Naive thymus-derived CD4-positive, alpha-beta T cell (primary cell): ENCODE results near the gene FALEC. TPM values are rescaled to one million over a fixed set of nuclear protein-coding genes. Genes with fewer than 3 reads are reported as not detected.
"Not testable (repeated sequence)": the region's sequence is repeated elsewhere in the genome, so short reads cannot be mapped to it uniquely, and the experiment has no call there.

Experiments used
- ATAC-seq: fragments of 150-1000 bp; cut with Tn5 transposase; 2 replicates; pipeline ENCODE4 v1.10.0; 2021; ENCODE audit warnings: mild to moderate bottlenecking, moderate library complexity
- CTCF ChIA-PET: fragments of 350-600 bp; sonication (Branson Sonifier 250); formaldehyde crosslinking; loops from one replicate; lab custom pipeline; 2021; ENCODE audit warnings: antibody characterized with exemption; lab: Charles Lee
- POLR2A ChIA-PET: fragments of 350-600 bp; sonication (Branson Sonifier 250); formaldehyde crosslinking; loops from one replicate; lab custom pipeline; 2021; ENCODE audit warnings: antibody characterized with exemption, inconsistent platforms; lab: Charles Lee
- DNase-seq, 9 donors: peaks; one replicate each; pipeline versions ENCODE4 v3.0.0 to v3.0.0-alpha.2; 2020 to 2022; ENCODE audit warnings: mixed read lengths in 1 of 9
- H3K27ac ChIP-seq: one replicate; pipeline ENCODE4 v1.7.0; 2013; ENCODE audit warnings: mild to moderate bottlenecking, low read depth, low read length, moderate library complexity
- H3K27me3 ChIP-seq, 2 donors: one replicate each; pipeline ENCODE4 v1.7.0; 2013; ENCODE audit warnings: low read length in 2 of 2, mild to moderate bottlenecking in 2 of 2, moderate library complexity in 2 of 2; ENCODE audit not compliant: control insufficient read depth in 2 of 2, insufficient read depth in 2 of 2
- H3K36me3 ChIP-seq, 3 experiments: 1 replicate in 2 of 3; 2 replicates in 1 of 3; pipeline ENCODE4 v1.7.0; 2013; ENCODE audit warnings: low read length in 3 of 3, mild to moderate bottlenecking in 3 of 3, moderate library complexity in 1 of 3; ENCODE audit not compliant: insufficient read depth in 3 of 3, control insufficient read depth in 2 of 3
- H3K4me1 ChIP-seq, 2 donors: one replicate each; pipeline ENCODE4 v1.7.0; 2013; ENCODE audit warnings: low read length in 2 of 2, mild to moderate bottlenecking in 2 of 2, moderate library complexity in 1 of 2; ENCODE audit not compliant: control insufficient read depth in 2 of 2, insufficient read depth in 2 of 2
- H3K4me3 ChIP-seq: 2 replicates; pipeline ENCODE4 v1.7.0; 2013; ENCODE audit warnings: mild to moderate bottlenecking, low read length
- H3K9me3 ChIP-seq, 3 experiments: 1 replicate in 2 of 3; 2 replicates in 1 of 3; pipeline ENCODE4 v1.7.0; 2013; ENCODE audit warnings: low read length in 3 of 3; ENCODE audit not compliant: control insufficient read depth in 2 of 3
- H3K27ac Mint-ChIP-seq, 9 donors: one replicate each; pipeline ENCODE4 v1.8.0; 2020 to 2022; ENCODE audit warnings: mixed read lengths in 9 of 9, mild to moderate bottlenecking in 8 of 9, moderate library complexity in 5 of 9, inconsistent platforms in 2 of 9
- H3K27me3 Mint-ChIP-seq, 5 donors: one replicate each; pipeline ENCODE4 v1.8.0; 2021 to 2022; ENCODE audit warnings: mixed read lengths in 5 of 5, mild to moderate bottlenecking in 1 of 5
- H3K36me3 Mint-ChIP-seq, 5 donors: one replicate each; pipeline ENCODE4 v1.8.0; 2020 to 2022; ENCODE audit warnings: mixed read lengths in 5 of 5, mild to moderate bottlenecking in 3 of 5, inconsistent platforms in 1 of 5
- H3K4me1 Mint-ChIP-seq, 7 donors: one replicate each; pipeline ENCODE4 v1.8.0; 2020 to 2022; ENCODE audit warnings: mixed read lengths in 7 of 7, mild to moderate bottlenecking in 3 of 7, inconsistent platforms in 1 of 7
- H3K4me3 Mint-ChIP-seq, 10 donors: one replicate each; pipeline ENCODE4 v1.8.0; 2020 to 2022; ENCODE audit warnings: mild to moderate bottlenecking in 10 of 10, mixed read lengths in 10 of 10, moderate library complexity in 6 of 10, inconsistent platforms in 2 of 10
- H3K9me3 Mint-ChIP-seq, 11 donors: one replicate each; pipeline ENCODE4 v1.8.0; 2020 to 2022; ENCODE audit warnings: mixed read lengths in 11 of 11, mild to moderate bottlenecking in 4 of 11, inconsistent platforms in 1 of 11, moderate library complexity in 1 of 11
- intact Hi-C, 2 donors: fragments of 100-400 bp; cut with micrococcal nuclease; formaldehyde crosslinking; loops; one replicate each; pipeline ENCODE4 v1.15.1; 2023
- microRNA-seq: library from miRNA; unstranded; fragments of <30 nt; microRNA quantifications from one replicate; pipeline ENCODE4 v1.2.0, GENCODE V29; 2022; ENCODE audit warnings: borderline microRNAs expressed
- polyA plus RNA-seq, 2 donors: library from polyadenylated mRNA; unstranded; fragments of 300-500 nt; fragmentation: Illumina TruSeq; gene quantifications; one replicate each; pipeline ENCODE4 v1.2.3, GENCODE V29; 2021
- total RNA-seq, 6 experiments: library from RNA in 5 of 6; stranded (reverse) in 5 of 6; gene quantifications; 1 replicate in 5 of 6; 2 replicates in 1 of 6; pipeline ENCODE4 v1.2.3 and lab custom pipeline; 2021 to 2026

FALEC gene
- total and polyA plus RNA-seq, 7 experiments from 2014 or later, result 0.44 to 2.5 (median 0.76) TPM; not detected in 4

DNA sequence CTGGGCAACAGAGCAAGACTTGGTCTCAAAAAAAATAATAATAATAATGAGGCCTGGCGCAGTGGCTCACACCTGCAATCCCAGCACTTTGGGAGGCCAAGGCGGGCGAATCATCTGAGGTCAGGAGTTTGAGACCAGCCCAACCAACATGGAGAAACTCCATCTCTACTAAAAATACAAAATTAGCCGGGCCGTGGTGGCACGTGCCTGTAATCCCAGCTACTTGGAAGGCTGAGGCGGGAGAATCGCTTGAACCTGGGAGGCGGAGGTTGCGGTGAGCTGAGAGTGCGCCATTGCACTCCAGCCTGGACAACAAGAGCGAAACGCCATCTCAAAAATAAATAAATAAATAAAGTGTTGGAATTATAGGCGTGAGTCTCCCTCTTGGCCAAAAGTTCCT is 66.4 kb downstream of the FALEC start:
- CTCF ChIA-PET, result interaction anchor here (17.1 kb wide), 1 partner anchor 19 kb away, joined by 300 read pairs; no protein-coding TSS in a partner anchor
- not testable (repeated sequence) for ATAC-seq

DNA sequence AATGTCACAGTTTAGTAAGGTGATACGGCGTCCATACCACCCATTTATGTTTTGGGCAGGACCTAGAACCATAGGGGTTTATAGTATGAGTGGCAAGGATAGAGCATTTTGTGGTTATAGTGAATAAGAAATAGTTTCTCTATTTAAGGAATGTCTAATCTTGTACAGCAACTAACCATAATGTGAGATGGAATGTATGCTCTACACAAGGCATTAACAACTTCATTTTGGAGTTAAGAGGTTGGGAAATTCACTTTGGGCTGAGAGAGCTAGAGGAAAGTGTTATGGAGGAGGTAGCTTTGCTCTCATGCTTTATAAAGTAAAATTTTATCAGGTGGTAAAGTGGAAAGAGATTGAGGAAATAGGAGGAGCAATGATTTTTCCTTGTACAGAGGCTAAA is 66.8 kb downstream of the FALEC start:
- H3K36me3 Mint-ChIP-seq, result peaks cover 10 to 29% (median 18%) of the 10 kb centered on the region in 5 donors
- H3K27ac Mint-ChIP-seq, result peak overlapping the region in 3 of 9 donors; percentile 52 to 87 (median 70)

More for the DNA sequence above, 66.4 kb downstream of the FALEC start:
- peak overlapping the region in 1 of 9 donors; percentile 52 for H3K27ac Mint-ChIP-seq
- H3K4me1 ChIP-seq, intact Hi-C loops, H3K27me3 Mint-ChIP-seq, H3K4me3 ChIP-seq, H3K9me3 ChIP-seq, H3K4me3 Mint-ChIP-seq, H3K27ac ChIP-seq, H3K27me3 ChIP-seq, DNase-seq, H3K9me3 Mint-ChIP-seq: not testable (repeated sequence)
- peaks cover 11 to 21% (median 16%) of the 10 kb centered on the region in 3 experiments for H3K36me3 ChIP-seq
- POLR2A ChIA-PET, result interaction anchor here (1.8 to 18.9 kb wide), 2 partner anchors 17 to 47 kb away, joined by 7 to 1237 read pairs; partner anchors contain the start of gene ENSA
- H3K36me3 Mint-ChIP-seq, result peaks cover 14 to 33% (median 22%) of the 10 kb centered on the region in 5 donors
- H3K4me1 Mint-ChIP-seq, result peaks cover 10 to 23% (median 19%) of the 10 kb centered on the region in 7 donors

More for the DNA sequence above, 66.8 kb downstream of the FALEC start:
- ATAC-seq (no peak), DNase-seq (no peak)
- Mint-ChIP-seq H3K4me3 (no peak overlapping the region), H3K9me3 (peaks cover 0 to 9% (median 0%) of the 10 kb centered on the region in 11 donors), H3K4me1 (peaks cover 10 to 23% (median 19%) of the 10 kb centered on the region in 7 donors), H3K27me3 (peaks cover 0 to 7% (median 0%) of the 10 kb centered on the region in 5 donors)
- H3K9me3 ChIP-seq, result no peaks in the 10 kb centered on the region
- intact Hi-C loops, result no loop called here
- CTCF ChIA-PET, result interaction anchor here (17.1 kb wide), 1 partner anchor 19 kb away, joined by 300 read pairs; no protein-coding TSS in a partner anchor
- H3K36me3 ChIP-seq, result peaks cover 7 to 17% (median 12%) of the 10 kb centered on the region in 3 experiments
- POLR2A ChIA-PET, result interaction anchor here (1.8 to 18.9 kb wide), 2 partner anchors 17 to 47 kb away, joined by 7 to 1237 read pairs; partner anchors contain the start of gene ENSA
- no peaks in the 10 kb centered on the region for H3K4me1 ChIP-seq
- no peaks in the 10 kb centered on the region for H3K27me3 ChIP-seq
- H3K4me3 ChIP-seq, result no peak overlapping the region
- no peak overlapping the region for H3K27ac ChIP-seq

Small RNAs within 50 kb of the gene (microRNA-seq; reads per million reads assigned to microRNA genes)
- gene MIR4257, result not detected
- gene MIR6878, result not detected

Other genes starting within 250 kb of the FALEC start
- 100 to 1,000 TPM; 112 to 143 (median 127) TPM for gene APH1A, start 246.7 kb upstream of the FALEC start, total RNA-seq
- 10 to 100 TPM; 70.7 to 81.4 TPM for gene APH1A, start 246.7 kb upstream of the FALEC start, polyA plus RNA-seq
- gene C1orf54, start 243.0 kb upstream of the FALEC start, total RNA-seq, result 1 to 10 TPM; 1.5 to 7.8 (median 4.3) TPM
- gene C1orf54, start 243.0 kb upstream of the FALEC start, polyA plus RNA-seq, result 1 to 10 TPM; 2.7 to 5.6 TPM
- gene CIART, start 233.2 kb upstream of the FALEC start, total RNA-seq, result 1 to 10 TPM; 1.4 to 2.6 (median 2.4) TPM
- gene CIART, start 233.2 kb upstream of the FALEC start, polyA plus RNA-seq, result 1 to 10 TPM in 1 of 2 donors, under 1 TPM in 1; 0.87 to 2.0 TPM
- gene MRPS21, start 221.9 kb upstream of the FALEC start, total RNA-seq, result 10 to 100 TPM; 47.9 to 72.8 (median 67.5) TPM
- gene MRPS21, start 221.9 kb upstream of the FALEC start, polyA plus RNA-seq, result 10 to 100 TPM; 61.7 to 92.9 TPM
- 100 to 1,000 TPM in 4 of 5 experiments, 10 to 100 TPM in 1; 89.6 to 176 (median 160) TPM for gene PRPF3, start 194.2 kb upstream of the FALEC start, total RNA-seq
- 10 to 100 TPM; 14.8 to 37.4 TPM for gene PRPF3, start 194.2 kb upstream of the FALEC start, polyA plus RNA-seq
- gene RPRD2, start 151.6 kb upstream of the FALEC start, total RNA-seq, result 10 to 100 TPM; 33.2 to 62.2 (median 40.6) TPM
- gene RPRD2, start 151.6 kb upstream of the FALEC start, polyA plus RNA-seq, result 10 to 100 TPM; 27.5 to 51.2 TPM
- gene TARS2, start 28.3 kb upstream of the FALEC start, total RNA-seq, result 10 to 100 TPM; 30.3 to 39.0 (median 36.4) TPM
- 10 to 100 TPM; 28.3 to 29.4 TPM for gene TARS2, start 28.3 kb upstream of the FALEC start, polyA plus RNA-seq
- gene ECM1, start 7.6 kb upstream of the FALEC start, total RNA-seq, result 1 to 10 TPM in 3 of 5 experiments, under 1 TPM in 2; 0.29 to 2.4 (median 1.4) TPM
- not detected for gene ECM1, start 7.6 kb upstream of the FALEC start, polyA plus RNA-seq
- gene ADAMTSL4, start 33.7 kb downstream of the FALEC start, total RNA-seq, result 10 to 100 TPM in 1 of 5 experiments, 1 to 10 TPM in 1, under 1 TPM in 3; 0.49 to 27.7 (median 0.79) TPM
- under 1 TPM; 0.14 to 0.25 TPM for gene ADAMTSL4, start 33.7 kb downstream of the FALEC start, polyA plus RNA-seq
- 1,000 to 10,000 TPM in 1 of 5 experiments, 100 to 1,000 TPM in 4; 302 to 1,400 (median 377) TPM for gene MCL1, start 63.9 kb downstream of the FALEC start, total RNA-seq
- 100 to 1,000 TPM; 171 to 172 TPM for gene MCL1, start 63.9 kb downstream of the FALEC start, polyA plus RNA-seq
- 100 to 1,000 TPM in 4 of 5 experiments, 10 to 100 TPM in 1; 97.2 to 178 (median 157) TPM for gene ENSA, start 113.9 kb downstream of the FALEC start, total RNA-seq
- gene ENSA, start 113.9 kb downstream of the FALEC start, polyA plus RNA-seq, result 10 to 100 TPM; 59.4 to 60.0 TPM
- 10 to 100 TPM in 4 of 5 experiments, 1 to 10 TPM in 1; 8.7 to 32.1 (median 23.6) TPM for gene GOLPH3L, start 181.4 kb downstream of the FALEC start, total RNA-seq
- gene GOLPH3L, start 181.4 kb downstream of the FALEC start, polyA plus RNA-seq, result 10 to 100 TPM; 18.3 to 29.2 TPM
- gene HORMAD1, start 205.1 kb downstream of the FALEC start, total RNA-seq, result 1 to 10 TPM in 1 of 5 experiments, under 1 TPM in 4; 0.35 to 1.4 (median 0.45) TPM
- not detected for gene HORMAD1, start 205.1 kb downstream of the FALEC start, polyA plus RNA-seq